Activated T-helper 1 cell treated with Interleukin-2 at 50 U/mL for 16 hours (primary cell): ENCODE data around the gene NPTX2.

Source experiments
- DNase-seq: peaks from one replicate; pipeline ENCODE4 v3.0.0-alpha.2; 2020; ENCODE audit warnings: low read depth

NPTX2 gene

GRCh38 chr7:98618786-98619185 lies 1.7 kb downstream of the NPTX2 start:
- no peak for DNase-seq

- no peak for DNase-seq
These were observed 2.6 kb downstream of the NPTX2 start for GRCh38 chr7:98619450-98620321.

- DNase-seq, result no peak
These were observed 4.7 kb downstream of the NPTX2 start for GRCh38 chr7:98621573-98622482.

- DNase-seq, result no peak
These were observed 5.8 kb downstream of the NPTX2 start for GRCh38 chr7:98622926-98623325.

- DNase-seq, result no peak
These were observed 7.8 kb downstream of the NPTX2 start for GRCh38 chr7:98624846-98625420.

GRCh38 chr7:98626460-98627412 lies 9.7 kb downstream of the NPTX2 start:
- DNase-seq, result no peak

- DNase-seq, result no peak
These were observed 10.3 kb downstream of the NPTX2 start for GRCh38 chr7:98627413-98627790.

- DNase-seq, result no peak
These were observed 11.3 kb downstream of the NPTX2 start for GRCh38 chr7:98628418-98628817.

- DNase-seq, result no peak
These were observed 11.9 kb downstream of the NPTX2 start for GRCh38 chr7:98629001-98629431.

- DNase-seq, result no peak
These were observed 13.1 kb downstream of the NPTX2 start for GRCh38 chr7:98630149-98630548.

GRCh38 chr7:98630770-98631169 lies 13.7 kb downstream of the NPTX2 start:
- no peak for DNase-seq

- DNase-seq, result no peak
These were observed 21.8 kb downstream of the NPTX2 start for GRCh38 chr7:98638853-98639252.

- DNase-seq, result no peak
These were observed 23.3 kb downstream of the NPTX2 start for GRCh38 chr7:98640375-98640774.

- no peak for DNase-seq
These were observed 24.8 kb downstream of the NPTX2 start for GRCh38 chr7:98641646-98642500.

- no peak for DNase-seq
These were observed 26.3 kb downstream of the NPTX2 start for GRCh38 chr7:98643236-98643985.

- no peak for DNase-seq
These were observed 29.4 kb downstream of the NPTX2 start for GRCh38 chr7:98646465-98646864.

- no peak for DNase-seq
These were observed 30.2 kb downstream of the NPTX2 start for GRCh38 chr7:98647326-98647725.

GRCh38 chr7:98651760-98652159 lies 34.7 kb downstream of the NPTX2 start:
- no peak for DNase-seq

- no peak for DNase-seq
These were observed 36.7 kb downstream of the NPTX2 start for GRCh38 chr7:98653601-98654310.
